Measurements from ENCODE around the gene HSCB.

- TF ChIP-seq CTCF (IDR thresholded peaks at IDR 0.05) = no peak
- TF ChIP-seq ZFX (IDR thresholded peaks at IDR 0.05; ENCODE audit: borderline replicate concordance) = no peak
Observed at GRCh38 chr22:28711341-28711740, 30.5 kb upstream of the HSCB start.
